ENCODE measurements around the gene LCN15. TPM values are rescaled to one million over a fixed set of nuclear protein-coding genes. Genes with fewer than 3 reads are reported as not detected.
A peak's percentile ranks its signal among the peaks of the same experiment; 100 is the strongest.
"Not testable (repeated sequence)": the region's sequence is repeated elsewhere in the genome, so short reads cannot be mapped to it uniquely, and the experiment has no call there.

LCN15 gene
- total RNA-seq, 2 experiments from 2014 or later: not detected

GRCh38 chr9:136793086-136793946, 29.0 kb upstream of the LCN15 start:
- ChIA-PET POLR2A (no interaction called here), CTCF (interaction anchor here (0.7 to 1.5 kb wide), 11 partner anchors 13 to 396 kb away, joined by 3 to 8 read pairs (median 3); partner anchors contain the start of genes FUT7 and RABL6)
- H3K4me3 Mint-ChIP-seq: no peak overlapping the region
- H3K4me1 Mint-ChIP-seq: peaks cover 22% of the 10 kb centered on the region
- no peaks in the 10 kb centered on the region for H3K9me3 Mint-ChIP-seq (ENCODE audit: low read depth)
- no peaks in the 10 kb centered on the region for H3K27me3 Mint-ChIP-seq
- DNase-seq (no peak), ATAC-seq (no peak)
- H3K27ac Mint-ChIP-seq: peak overlapping the region; percentile 19
- intact Hi-C loops (cut with DNase I, micrococcal nuclease): loop anchor here (5.0 to 10.0 kb wide), 3 partner anchors 94 to 549 kb away; partner anchors contain the start of genes QSOX2 (in 1 of the 2) and TRAF2 (in 1 of the 2)
- H3K36me3 Mint-ChIP-seq (ENCODE audit: low read depth): no peaks in the 10 kb centered on the region

GRCh38 chr9:136792321-136793085, 28.2 kb upstream of the LCN15 start:
- intact Hi-C loops (cut with DNase I, micrococcal nuclease): loop anchor here (5.0 to 10.0 kb wide), 3 partner anchors 95 to 548 kb away; partner anchors contain the start of genes QSOX2 (in 1 of the 2) and TRAF2 (in 1 of the 2)
- DNase-seq (peak; percentile 34), ATAC-seq (no peak)
- ChIA-PET POLR2A (no interaction called here), CTCF (interaction anchor here (0.5 to 1.2 kb wide), 9 partner anchors 10 to 506 kb away, joined by 3 to 5 read pairs (median 3); no protein-coding TSS in a partner anchor)
- no peaks in the 10 kb centered on the region for H3K27me3 Mint-ChIP-seq
- peaks cover 28% of the 10 kb centered on the region for H3K4me1 Mint-ChIP-seq
- H3K27ac Mint-ChIP-seq: peak overlapping the region; percentile 70
- no peaks in the 10 kb centered on the region for H3K36me3 Mint-ChIP-seq (ENCODE audit: low read depth)
- peak overlapping the region; percentile 80 for H3K4me3 Mint-ChIP-seq
- H3K9me3 Mint-ChIP-seq (ENCODE audit: low read depth): no peaks in the 10 kb centered on the region

- Mint-ChIP-seq H3K27me3 (no peaks in the 10 kb centered on the region), H3K4me1 (peaks cover 26% of the 10 kb centered on the region), H3K36me3 (ENCODE audit: low read depth) (no peaks in the 10 kb centered on the region), H3K4me3 (peak overlapping the region; percentile 80), H3K27ac (peak overlapping the region; percentile 84), H3K9me3 (ENCODE audit: low read depth) (no peaks in the 10 kb centered on the region)
- ATAC-seq (peak; percentile 8), DNase-seq (peak; percentile 80)
- intact Hi-C loops (cut with DNase I, micrococcal nuclease): loop anchor here (1.0 to 10.0 kb wide), 28 partner anchors 9 to 813 kb away; partner anchors contain the start of genes PAXX (in 2 of the 2), PHPT1 (in 2 of the 2), TRAF2 (in 2 of the 2) and ANAPC2 (in 1 of the 2)
- ChIA-PET POLR2A (no interaction called here), CTCF (interaction anchor here (0.6 to 1.2 kb wide), 6 partner anchors 10 to 505 kb away, joined by 3 to 5 read pairs (median 3); no protein-coding TSS in a partner anchor)
Observed at GRCh38 chr9:136791516-136792276, 27.4 kb upstream of the LCN15 start.

- DNase-seq: peak; percentile 100
- ChIA-PET POLR2A (interaction anchor here (0.5 to 0.9 kb wide), 4 partner anchors 10 to 296 kb away, joined by 3 to 6 read pairs (median 4); partner anchors contain the start of gene MAN1B1), CTCF (interaction anchor here (0.6 to 1.7 kb wide), 7 partner anchors 16 to 803 kb away, joined by 3 to 7 read pairs (median 3); partner anchors contain the start of gene NPDC1)
- H3K4me3 Mint-ChIP-seq: peak within 1 kb of the TSS; percentile 80
- peak; percentile 93 for ATAC-seq
- intact Hi-C loops (cut with DNase I, micrococcal nuclease): loop anchor here (1.0 to 10.0 kb wide), 31 partner anchors 9 to 814 kb away; partner anchors contain the start of genes MAN1B1 (in 2 of the 2), PAXX (in 2 of the 2), PHPT1 (in 2 of the 2) and TRAF2 (in 2 of the 2)
- peak within 1 kb of the TSS; percentile 84 for H3K27ac Mint-ChIP-seq
- no peaks in the 10 kb centered on the region for H3K27me3 Mint-ChIP-seq
- H3K9me3 Mint-ChIP-seq (ENCODE audit: low read depth): no peaks in the 10 kb centered on the region
- no peaks in the 10 kb centered on the region for H3K36me3 Mint-ChIP-seq (ENCODE audit: low read depth)
- H3K4me1 Mint-ChIP-seq: peaks cover 19% of the 10 kb centered on the region
Observed at GRCh38 chr9:136790640-136791515, 26.6 kb upstream of the LCN15 start, which contains the start of gene TMEM141. Gene TMEM141 (plus strand): TSS chr9:136791344. CDS start chr9:136791371, 27 bp downstream.

- Mint-ChIP-seq H3K4me1 (peaks cover 19% of the 10 kb centered on the region), H3K36me3 (ENCODE audit: low read depth) (no peaks in the 10 kb centered on the region), H3K4me3 (no peak overlapping the region), H3K9me3 (ENCODE audit: low read depth) (no peaks in the 10 kb centered on the region), H3K27me3 (no peaks in the 10 kb centered on the region), H3K27ac (no peak overlapping the region)
- ChIA-PET CTCF (interaction anchor here (1.5 to 1.7 kb wide), 2 partner anchors 17 to 240 kb away, joined by 3 to 7 read pairs; no protein-coding TSS in a partner anchor), POLR2A (no interaction called here)
- intact Hi-C loops (cut with DNase I, micrococcal nuclease): loop anchor here in 1 of 2 experiments (10.0 kb wide), 2 partner anchors 275 to 435 kb away; partner anchors contain the start of genes CYSRT1, RNF208 and RNF224
- no peak for DNase-seq
- ATAC-seq: no peak
Observed at GRCh38 chr9:136789523-136789937, 25.2 kb upstream of the LCN15 start.

GRCh38 chr9:136788644-136789522, 24.6 kb upstream of the LCN15 start:
- CTCF ChIA-PET: interaction anchor here (0.7 to 2.5 kb wide), 6 partner anchors 11 to 275 kb away, joined by 3 to 17 read pairs (median 5); no protein-coding TSS in a partner anchor
- not testable (repeated sequence) for H3K27ac Mint-ChIP-seq; H3K4me3 Mint-ChIP-seq; H3K27me3 Mint-ChIP-seq; ATAC-seq; DNase-seq; H3K9me3 Mint-ChIP-seq (ENCODE audit: low read depth); H3K36me3 Mint-ChIP-seq (ENCODE audit: low read depth)
- peaks cover 19% of the 10 kb centered on the region for H3K4me1 Mint-ChIP-seq
- intact Hi-C loops (cut with DNase I, micrococcal nuclease): loop anchor here in 1 of 2 experiments (10.0 kb wide), 2 partner anchors 276 to 436 kb away; partner anchors contain the start of genes CYSRT1, RNF208 and RNF224
- POLR2A ChIA-PET: interaction anchor here (0.6 kb wide), 1 partner anchor 84 kb away, joined by 3 read pairs; no protein-coding TSS in a partner anchor

GRCh38 chr9:136787690-136788400, 23.5 kb upstream of the LCN15 start:
- ChIA-PET CTCF (interaction anchor here (0.6 to 2.5 kb wide), 10 partner anchors 10 to 308 kb away, joined by 3 to 17 read pairs (median 4); no protein-coding TSS in a partner anchor), POLR2A (interaction anchor here (0.6 kb wide), 1 partner anchor 85 kb away, joined by 3 read pairs; no protein-coding TSS in a partner anchor)
- Mint-ChIP-seq H3K36me3 (ENCODE audit: low read depth) (no peaks in the 10 kb centered on the region), H3K9me3 (ENCODE audit: low read depth) (no peaks in the 10 kb centered on the region), H3K4me1 (peaks cover 19% of the 10 kb centered on the region), H3K4me3 (no peak overlapping the region), H3K27ac (no peak overlapping the region), H3K27me3 (no peaks in the 10 kb centered on the region)
- no peak for ATAC-seq
- peak; percentile 87 for DNase-seq
- intact Hi-C loops (cut with DNase I, micrococcal nuclease): loop anchor here (1.0 to 10.0 kb wide), 4 partner anchors 247 to 437 kb away; partner anchors contain the start of genes CYSRT1 (in 1 of the 2), RNF208 (in 1 of the 2) and RNF224 (in 1 of the 2)

GRCh38 chr9:136786983-136787382, 22.7 kb upstream of the LCN15 start:
- H3K27ac Mint-ChIP-seq; H3K36me3 Mint-ChIP-seq (ENCODE audit: low read depth); DNase-seq; H3K4me3 Mint-ChIP-seq; H3K9me3 Mint-ChIP-seq (ENCODE audit: low read depth); H3K27me3 Mint-ChIP-seq; POLR2A ChIA-PET; ATAC-seq: not testable (repeated sequence)
- peaks cover 15% of the 10 kb centered on the region for H3K4me1 Mint-ChIP-seq
- intact Hi-C loops (cut with DNase I, micrococcal nuclease): loop anchor here (1.0 to 10.0 kb wide), 4 partner anchors 248 to 438 kb away; partner anchors contain the start of genes CYSRT1 (in 1 of the 2), RNF208 (in 1 of the 2) and RNF224 (in 1 of the 2)
- CTCF ChIA-PET: interaction anchor here (0.6 to 2.5 kb wide), 6 partner anchors 9 to 658 kb away, joined by 3 to 17 read pairs (median 4); no protein-coding TSS in a partner anchor

Measured in activated CD4-positive, alpha-beta T cell treated with anti-CD3 and anti-CD28 coated beads for 36 hours (primary cell).